LNCAP (cell line): ENCODE measurements around the gene MTA1.

Experiments
- CTCF ChIP-seq: fragments of 450-650 bp; IDR thresholded peaks from 2 replicates; pipeline ENCODE4 v1.5.1; 2017; ENCODE audit warnings: mild to moderate bottlenecking

The MTA1 gene

GRCh38 chr14:105401699-105402098, 17.9 kb upstream of the MTA1 start:
- no peak for TF ChIP-seq CTCF

- TF ChIP-seq CTCF = no peak
Measured at GRCh38 chr14:105408592-105408991, 11.0 kb upstream of the MTA1 start.

- no peak for TF ChIP-seq CTCF
Measured at GRCh38 chr14:105409364-105409763, 10.3 kb upstream of the MTA1 start.

GRCh38 chr14:105410642-105411016, 9.0 kb upstream of the MTA1 start:
- no peak for TF ChIP-seq CTCF

- no peak for TF ChIP-seq CTCF
Measured at GRCh38 chr14:105411017-105411941, 8.3 kb upstream of the MTA1 start.

- no peak for TF ChIP-seq CTCF
Measured at GRCh38 chr14:105411985-105412770, 7.4 kb upstream of the MTA1 start.

- no peak for TF ChIP-seq CTCF
Measured at GRCh38 chr14:105412771-105413543, 6.7 kb upstream of the MTA1 start.
